Measurements from ENCODE around the gene DIAPH2.

DNA sequence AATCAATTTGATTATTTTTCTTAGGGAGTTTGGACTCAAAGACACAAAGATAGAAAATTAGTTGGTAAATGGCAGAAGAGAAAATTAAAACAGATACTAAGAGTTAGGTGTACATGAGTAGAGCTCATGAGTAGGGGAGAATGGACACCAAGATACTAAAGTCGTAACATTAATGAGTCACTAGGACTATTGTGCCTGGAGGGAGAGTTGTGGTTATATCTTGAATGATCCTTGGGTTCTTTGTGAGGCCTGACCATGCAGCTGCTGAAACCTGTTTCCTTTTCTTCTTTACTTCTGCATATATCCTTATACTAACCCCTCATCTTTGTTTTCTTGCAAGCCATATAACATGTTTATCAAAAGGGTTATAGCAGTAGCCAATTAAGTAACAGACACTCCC is 731.8 kb downstream of the DIAPH2 start:
- TF ChIP-seq ZNF671 (CRISPR knock-in tag; IDR thresholded peaks at IDR 0.05) = no peak
- no peak for TF ChIP-seq GABPB1 (CRISPR knock-in tag; IDR thresholded peaks at IDR 0.05)
- TF ChIP-seq, protein P1, sequence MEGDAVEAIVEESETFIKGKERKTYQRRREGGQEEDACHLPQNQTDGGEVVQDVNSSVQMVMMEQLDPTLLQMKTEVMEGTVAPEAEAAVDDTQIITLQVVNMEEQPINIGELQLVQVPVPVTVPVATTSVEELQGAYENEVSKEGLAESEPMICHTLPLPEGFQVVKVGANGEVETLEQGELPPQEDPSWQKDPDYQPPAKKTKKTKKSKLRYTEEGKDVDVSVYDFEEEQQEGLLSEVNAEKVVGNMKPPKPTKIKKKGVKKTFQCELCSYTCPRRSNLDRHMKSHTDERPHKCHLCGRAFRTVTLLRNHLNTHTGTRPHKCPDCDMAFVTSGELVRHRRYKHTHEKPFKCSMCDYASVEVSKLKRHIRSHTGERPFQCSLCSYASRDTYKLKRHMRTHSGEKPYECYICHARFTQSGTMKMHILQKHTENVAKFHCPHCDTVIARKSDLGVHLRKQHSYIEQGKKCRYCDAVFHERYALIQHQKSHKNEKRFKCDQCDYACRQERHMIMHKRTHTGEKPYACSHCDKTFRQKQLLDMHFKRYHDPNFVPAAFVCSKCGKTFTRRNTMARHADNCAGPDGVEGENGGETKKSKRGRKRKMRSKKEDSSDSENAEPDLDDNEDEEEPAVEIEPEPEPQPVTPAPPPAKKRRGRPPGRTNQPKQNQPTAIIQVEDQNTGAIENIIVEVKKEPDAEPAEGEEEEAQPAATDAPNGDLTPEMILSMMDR (IDR thresholded peaks at IDR 0.05) = no peak
- TF ChIP-seq ESRRA (CRISPR knock-in tag; IDR thresholded peaks at IDR 0.05; ENCODE audit: borderline replicate concordance) = no peak
- TF ChIP-seq, protein P2, sequence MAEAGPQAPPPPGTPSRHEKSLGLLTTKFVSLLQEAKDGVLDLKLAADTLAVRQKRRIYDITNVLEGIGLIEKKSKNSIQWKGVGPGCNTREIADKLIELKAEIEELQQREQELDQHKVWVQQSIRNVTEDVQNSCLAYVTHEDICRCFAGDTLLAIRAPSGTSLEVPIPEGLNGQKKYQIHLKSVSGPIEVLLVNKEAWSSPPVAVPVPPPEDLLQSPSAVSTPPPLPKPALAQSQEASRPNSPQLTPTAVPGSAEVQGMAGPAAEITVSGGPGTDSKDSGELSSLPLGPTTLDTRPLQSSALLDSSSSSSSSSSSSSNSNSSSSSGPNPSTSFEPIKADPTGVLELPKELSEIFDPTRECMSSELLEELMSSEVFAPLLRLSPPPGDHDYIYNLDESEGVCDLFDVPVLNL (CRISPR knock-in tag; IDR thresholded peaks at IDR 0.05; ENCODE audit: borderline replicate concordance, low read depth) = no peak
- TF ChIP-seq, protein P3, sequence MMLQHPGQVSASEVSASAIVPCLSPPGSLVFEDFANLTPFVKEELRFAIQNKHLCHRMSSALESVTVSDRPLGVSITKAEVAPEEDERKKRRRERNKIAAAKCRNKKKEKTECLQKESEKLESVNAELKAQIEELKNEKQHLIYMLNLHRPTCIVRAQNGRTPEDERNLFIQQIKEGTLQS (CRISPR knock-in tag; conservative IDR thresholded peaks at IDR 0.05) = no peak
- TF ChIP-seq ZNF232 (CRISPR knock-in tag; IDR thresholded peaks at IDR 0.05) = no peak
- TF ChIP-seq NFE2L1 (CRISPR knock-in tag; IDR thresholded peaks at IDR 0.05) = no peak
- TF ChIP-seq, protein P4, sequence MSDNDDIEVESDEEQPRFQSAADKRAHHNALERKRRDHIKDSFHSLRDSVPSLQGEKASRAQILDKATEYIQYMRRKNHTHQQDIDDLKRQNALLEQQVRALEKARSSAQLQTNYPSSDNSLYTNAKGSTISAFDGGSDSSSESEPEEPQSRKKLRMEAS (CRISPR knock-in tag; IDR thresholded peaks at IDR 0.05) = no peak
